DND-41 (cell line): Measurements from ENCODE around the gene STPG4.

Experiments used
- CTCF ChIP-seq: IDR thresholded peaks from 2 replicates; pipeline ENCODE4 v1.5.1; 2012; ENCODE audit warnings: borderline replicate concordance, low read length, moderate library complexity, mild to moderate bottlenecking; ENCODE audit not compliant: poor library complexity, severe bottlenecking; ENCODE audit errors: extremely low read depth
- EZH2 ChIP-seq: IDR thresholded peaks from 3 replicates; pipeline ENCODE4 v1.6.1; 2012; ENCODE audit warnings: borderline replicate concordance, low read depth, mild to moderate bottlenecking, moderate library complexity, low read length, inconsistent platforms; ENCODE audit not compliant: severe bottlenecking

GRCh38 chr2:47079515-47080412, 75.3 kb downstream of the STPG4 start:
- TF ChIP-seq CTCF (no peak), EZH2 (no peak)
